HG02870 (cell line): Measurements from ENCODE around the gene KLHDC8A.

ENCODE experiments used
- ATAC-seq: cut with Tn5 transposase; IDR thresholded peaks from one replicate; pipeline ENCODE4 v1.9.1; 2021; ENCODE audit warnings: mild to moderate bottlenecking, moderate library complexity; ENCODE audit not compliant: unreplicated experiment

Gene KLHDC8A

GRCh38 chr1:205345761-205346160 is 11.0 kb downstream of the KLHDC8A start:
- ATAC-seq, result no peak

- no peak for ATAC-seq
These were observed 12.4 kb downstream of the KLHDC8A start for GRCh38 chr1:205344066-205344928.

GRCh38 chr1:205343431-205344065 is 13.2 kb downstream of the KLHDC8A start:
- no peak for ATAC-seq

GRCh38 chr1:205342986-205343385 is 13.7 kb downstream of the KLHDC8A start:
- ATAC-seq, result no peak

GRCh38 chr1:205340676-205341075 is 16.0 kb downstream of the KLHDC8A start:
- no peak for ATAC-seq

- ATAC-seq, result peak; percentile 82
These were observed 17.0 kb downstream of the KLHDC8A start for GRCh38 chr1:205339717-205340116.

GRCh38 chr1:205339197-205339702 is 17.5 kb downstream of the KLHDC8A start:
- ATAC-seq, result no peak

- no peak for ATAC-seq
These were observed 18.7 kb downstream of the KLHDC8A start for GRCh38 chr1:205338011-205338410.

- no peak for ATAC-seq
These were observed 19.2 kb downstream of the KLHDC8A start for GRCh38 chr1:205337481-205337880.

GRCh38 chr1:205335692-205336091 is 21.0 kb downstream of the KLHDC8A start:
- ATAC-seq, result no peak

- no peak for ATAC-seq
These were observed 24.5 kb downstream of the KLHDC8A start for GRCh38 chr1:205332015-205332791.

- no peak for ATAC-seq
These were observed 26.6 kb downstream of the KLHDC8A start for GRCh38 chr1:205330150-205330549.

- ATAC-seq, result no peak
These were observed 27.0 kb downstream of the KLHDC8A start for GRCh38 chr1:205329719-205330118.

- ATAC-seq, result no peak
These were observed 28.2 kb downstream of the KLHDC8A start for GRCh38 chr1:205328476-205328875.

GRCh38 chr1:205326812-205327466 is 29.8 kb downstream of the KLHDC8A start:
- ATAC-seq, result no peak

GRCh38 chr1:205325334-205325884 is 31.3 kb downstream of the KLHDC8A start:
- ATAC-seq, result no peak

- no peak for ATAC-seq
These were observed 31.9 kb downstream of the KLHDC8A start for GRCh38 chr1:205324781-205325180.

- no peak for ATAC-seq
These were observed 32.9 kb downstream of the KLHDC8A start for GRCh38 chr1:205323794-205324193.

GRCh38 chr1:205321959-205322283 is 34.8 kb downstream of the KLHDC8A start:
- no peak for ATAC-seq

- ATAC-seq, result no peak
These were observed 35.4 kb downstream of the KLHDC8A start, which contains the start of gene NUAK2 for GRCh38 chr1:205321162-205321958. Gene NUAK2 (minus strand): TSS chr1:205321745. CDS start chr1:205321628, 117 bp downstream.
